HG02870 (cell line): ENCODE results near the gene HSPA8.
"Not testable (repeated sequence)": the region's sequence is repeated elsewhere in the genome, so short reads cannot be mapped to it uniquely, and the experiment has no call there.

Source experiments
- ATAC-seq: cut with Tn5 transposase; IDR thresholded peaks from one replicate; pipeline ENCODE4 v1.9.1; 2021; ENCODE audit warnings: mild to moderate bottlenecking, moderate library complexity; ENCODE audit not compliant: unreplicated experiment

HSPA8 gene

DNA sequence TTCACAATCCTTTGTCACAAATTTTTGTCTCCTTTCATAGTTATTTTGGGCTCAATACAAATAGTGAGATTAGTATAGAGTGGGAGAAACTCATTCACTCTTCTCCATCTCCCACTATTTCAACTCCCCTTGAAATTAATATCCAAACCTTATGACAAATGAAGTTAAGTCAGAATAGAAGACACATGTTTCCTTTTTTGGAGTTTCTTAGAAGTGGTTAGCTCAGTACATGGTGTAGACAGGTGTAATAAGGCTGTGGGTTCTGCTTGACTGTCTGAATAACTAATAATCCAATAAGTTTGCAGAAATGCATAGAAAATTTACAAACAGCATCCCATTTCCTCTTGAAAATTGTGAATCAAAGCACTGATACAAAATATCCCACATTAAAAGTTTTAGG, 10.8 kb upstream of the HSPA8 start:
- ATAC-seq, result no peak

DNA sequence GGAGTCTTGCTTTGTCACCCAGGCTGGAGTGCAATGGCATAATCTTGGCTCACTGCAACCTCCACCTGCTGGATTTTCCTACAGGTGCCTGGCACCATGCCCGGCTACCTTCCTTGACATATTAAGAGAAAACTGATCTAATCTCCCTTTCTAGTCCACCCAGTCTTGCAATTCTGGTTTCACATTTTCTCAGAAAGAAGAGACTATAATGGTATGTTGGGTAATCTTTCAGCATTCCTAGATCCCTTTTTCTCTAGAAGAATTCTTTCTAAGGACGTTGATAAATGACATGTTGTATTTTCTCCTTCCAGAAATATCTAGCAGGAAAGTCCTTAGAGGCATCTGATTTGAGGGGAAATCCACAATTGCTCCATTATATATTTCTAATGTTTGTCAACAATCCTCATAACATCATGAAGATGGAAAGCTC, 10.4 kb upstream of the HSPA8 start:
- no peak for ATAC-seq

DNA sequence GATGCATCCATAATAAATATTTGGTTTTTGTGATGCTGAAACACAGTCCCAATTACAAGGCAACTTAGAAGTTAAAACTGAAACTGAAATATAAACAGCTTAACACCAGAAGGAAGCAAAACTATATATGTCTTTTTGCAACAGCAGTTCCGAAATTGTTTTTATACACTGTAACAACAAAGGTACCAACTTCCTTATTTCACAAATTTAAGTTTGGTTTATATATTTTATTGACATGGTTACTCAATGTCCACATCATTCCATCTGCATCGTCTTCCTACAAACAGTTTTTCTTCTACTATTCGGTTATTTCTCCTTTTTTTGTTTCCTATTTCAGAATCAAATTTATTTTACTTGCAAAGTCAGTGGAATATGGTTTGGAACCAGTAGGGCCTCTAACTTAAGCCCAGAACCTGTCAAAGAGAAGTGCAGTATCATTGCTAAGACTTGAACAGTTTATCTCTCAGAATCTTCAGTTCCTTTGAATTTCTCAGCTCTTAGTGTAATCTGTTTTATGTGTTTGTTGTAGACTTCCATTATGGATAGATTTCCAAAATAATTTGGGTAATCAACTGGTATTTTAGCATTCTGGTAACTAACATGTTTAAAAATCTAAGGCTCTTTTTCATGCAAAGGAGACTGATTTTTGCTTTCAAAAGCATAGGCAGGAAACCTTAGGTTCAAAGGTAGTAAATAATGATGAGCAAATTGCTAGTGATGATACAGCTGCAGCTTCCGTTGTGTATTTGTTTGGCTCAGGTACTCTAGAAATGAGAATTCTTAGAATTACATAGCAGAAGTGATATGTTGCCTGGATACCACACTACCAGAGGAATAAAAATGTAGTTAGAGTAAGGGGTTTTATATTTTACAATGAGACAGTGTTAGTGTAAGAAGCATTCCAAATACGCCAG, 8.2 kb upstream of the HSPA8 start:
- peak; percentile 65 for ATAC-seq

DNA sequence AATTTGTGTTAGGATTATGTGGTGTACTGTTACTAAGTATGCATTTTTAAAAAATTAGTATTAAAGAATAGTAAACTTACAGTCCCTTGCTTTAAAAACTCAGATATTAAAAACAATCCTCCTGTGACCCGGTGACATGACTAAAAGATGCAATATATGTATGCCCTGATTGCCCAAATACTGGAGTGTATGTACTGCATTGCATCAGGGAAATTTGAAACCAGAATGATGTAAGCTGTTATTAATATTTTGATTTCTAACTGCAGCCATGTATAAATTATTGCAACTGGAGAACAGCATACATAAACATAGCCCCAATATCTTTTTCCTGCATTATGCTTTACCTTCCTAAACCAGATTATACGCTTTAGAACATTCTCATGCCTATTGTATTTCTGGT, 3.7 kb upstream of the HSPA8 start:
- no peak for ATAC-seq

DNA sequence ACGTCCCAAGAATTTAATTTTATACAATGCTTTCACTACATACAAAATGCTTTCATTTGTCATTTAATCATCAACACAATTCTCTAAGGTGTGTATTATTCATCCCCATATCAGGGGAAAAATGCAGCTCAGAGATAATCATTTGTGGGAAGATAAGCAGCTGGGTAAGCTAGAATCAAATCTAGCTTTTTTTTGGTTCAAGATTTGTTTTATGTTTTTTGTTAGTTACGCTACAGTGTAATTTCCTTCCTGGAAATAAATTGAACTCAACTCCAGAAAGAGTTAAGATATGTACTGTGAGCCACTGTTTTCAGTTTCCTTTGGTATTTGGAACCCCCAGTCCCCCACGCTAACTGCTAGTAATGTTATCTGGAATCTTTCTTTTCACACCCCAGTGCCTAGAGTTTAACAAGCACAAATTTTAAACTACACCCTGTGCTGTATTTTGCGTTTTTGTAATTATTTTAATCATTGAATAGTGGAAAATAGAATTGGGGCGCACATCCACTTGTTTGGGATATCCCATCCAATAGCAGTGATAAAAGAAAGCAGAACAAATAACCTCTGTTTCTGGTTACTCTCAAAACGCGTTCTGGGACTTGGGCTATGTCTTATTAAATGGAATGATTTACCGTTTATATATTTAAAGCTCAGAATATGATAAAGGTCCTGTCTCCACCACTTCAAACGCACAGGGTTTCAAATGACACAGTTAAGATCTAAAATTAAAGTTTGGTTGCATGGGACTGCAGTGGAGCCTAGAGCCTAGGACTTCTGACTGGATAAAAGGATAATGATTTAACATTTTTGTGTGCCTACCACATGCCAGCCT, 2.1 kb upstream of the HSPA8 start:
- no peak for ATAC-seq

DNA sequence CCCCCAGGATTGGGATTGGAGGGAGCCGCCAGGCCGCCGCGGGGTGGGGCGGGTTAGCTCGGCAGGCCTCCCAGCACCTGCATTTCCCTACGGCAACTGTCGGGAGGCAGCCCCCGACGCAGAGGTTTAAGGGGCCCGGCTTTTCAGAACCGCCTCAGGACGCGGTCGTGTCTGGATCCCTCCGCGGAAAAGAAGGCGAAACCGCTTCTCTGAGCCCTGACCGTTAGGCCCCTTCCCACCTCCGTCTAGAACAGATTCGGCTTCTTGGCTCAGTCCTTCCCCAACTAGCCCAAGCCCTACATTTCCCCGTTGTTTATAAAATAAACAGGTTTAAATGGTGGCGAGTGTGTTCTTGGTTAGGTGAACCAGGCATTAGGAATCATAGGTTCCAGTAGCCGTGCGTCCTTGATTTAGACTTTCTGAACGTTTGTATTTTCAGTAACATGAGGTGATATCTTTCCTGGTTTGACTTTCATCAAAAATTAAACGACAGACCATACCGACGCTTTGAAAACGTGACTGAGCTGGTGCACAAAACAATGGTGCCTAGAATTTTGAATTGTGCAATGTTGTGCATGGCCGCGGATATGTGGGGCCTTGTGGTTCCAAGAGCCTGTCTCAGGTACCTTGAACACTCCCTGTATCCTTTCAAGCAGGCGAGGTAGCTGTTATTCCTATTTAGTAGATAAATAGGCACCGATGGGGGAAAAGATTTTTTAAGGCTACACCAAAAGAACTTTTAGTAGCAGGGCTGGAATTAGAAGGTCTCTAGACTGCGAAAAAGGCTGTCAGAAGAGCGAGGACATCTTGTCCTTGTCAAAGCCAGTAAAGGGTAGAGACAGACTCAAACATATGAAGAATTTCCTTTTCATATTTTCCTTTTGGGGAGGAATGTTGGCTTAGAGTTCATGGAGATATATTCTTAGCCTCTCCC, 1.2 kb upstream of the HSPA8 start:
- no peak for ATAC-seq

DNA sequence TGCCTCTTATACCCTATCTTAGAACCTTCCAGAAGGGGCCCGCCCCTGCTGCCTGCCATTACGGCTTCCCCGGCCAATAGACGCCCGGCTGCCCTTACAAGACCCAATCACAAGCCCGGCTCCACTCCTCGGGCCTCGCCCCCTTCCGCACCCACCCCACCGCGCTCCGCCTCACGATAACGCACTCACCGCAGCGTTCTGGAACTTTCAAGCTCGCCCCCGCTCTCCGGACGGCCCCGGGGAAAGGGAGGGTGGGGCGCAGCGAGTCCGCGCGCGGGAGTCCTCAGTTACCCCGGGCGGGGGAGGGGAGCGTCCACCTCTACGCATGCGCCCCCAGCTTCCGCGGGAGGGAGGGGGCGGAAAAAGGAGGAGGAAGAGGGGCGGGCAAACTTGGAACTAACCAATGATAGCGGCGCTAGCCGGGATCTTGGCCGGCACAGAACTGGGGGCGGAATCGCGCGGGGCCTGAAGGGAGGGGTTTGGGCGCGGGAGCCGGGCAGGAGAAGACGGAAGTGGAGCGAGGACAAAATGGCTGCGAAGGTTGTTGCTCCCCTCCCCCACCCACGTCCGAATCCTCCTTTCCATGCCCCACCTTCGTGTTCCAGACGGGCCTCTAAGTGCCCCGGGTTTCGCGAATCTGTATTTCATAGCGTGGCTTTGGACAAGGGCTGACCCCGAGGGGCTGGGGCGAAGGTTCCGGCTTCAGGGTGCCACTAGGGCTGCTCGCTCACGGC, 389 bp upstream of the HSPA8 start:
- ATAC-seq, result peak; percentile 84

DNA sequence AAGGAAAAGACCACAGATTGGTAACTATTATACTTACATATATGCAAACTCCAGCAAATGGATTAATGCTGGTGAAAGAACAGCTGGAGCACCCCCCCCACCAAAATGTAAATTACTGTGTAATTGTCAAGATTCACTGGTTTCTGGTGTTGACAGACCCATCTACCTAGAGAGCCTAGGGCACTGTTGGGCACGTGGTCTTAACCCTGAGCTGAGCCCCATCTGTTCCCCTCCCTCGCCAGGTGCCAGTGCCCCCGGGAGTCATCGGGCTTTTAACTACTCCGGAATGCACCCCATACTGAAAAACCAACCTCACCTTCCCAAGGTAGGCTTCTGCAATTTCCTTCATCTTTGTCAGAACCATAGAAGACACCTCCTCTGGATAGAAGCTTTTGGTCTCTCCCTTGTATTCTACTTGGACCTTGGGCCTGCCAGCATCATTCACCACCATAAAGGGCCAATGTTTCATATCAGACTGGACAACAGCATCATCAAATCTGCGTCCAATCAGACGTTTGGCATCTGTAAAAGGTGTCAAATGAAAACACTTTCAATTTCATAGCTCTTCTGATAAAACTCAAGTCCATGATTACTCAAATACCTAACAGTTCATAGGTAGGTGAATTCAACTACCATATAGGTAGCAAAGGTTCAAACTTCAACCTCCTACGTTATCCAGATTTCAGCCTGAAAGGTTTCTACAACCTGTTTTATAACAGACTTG, 1.5 kb downstream of the HSPA8 start:
- no peak for ATAC-seq

DNA sequence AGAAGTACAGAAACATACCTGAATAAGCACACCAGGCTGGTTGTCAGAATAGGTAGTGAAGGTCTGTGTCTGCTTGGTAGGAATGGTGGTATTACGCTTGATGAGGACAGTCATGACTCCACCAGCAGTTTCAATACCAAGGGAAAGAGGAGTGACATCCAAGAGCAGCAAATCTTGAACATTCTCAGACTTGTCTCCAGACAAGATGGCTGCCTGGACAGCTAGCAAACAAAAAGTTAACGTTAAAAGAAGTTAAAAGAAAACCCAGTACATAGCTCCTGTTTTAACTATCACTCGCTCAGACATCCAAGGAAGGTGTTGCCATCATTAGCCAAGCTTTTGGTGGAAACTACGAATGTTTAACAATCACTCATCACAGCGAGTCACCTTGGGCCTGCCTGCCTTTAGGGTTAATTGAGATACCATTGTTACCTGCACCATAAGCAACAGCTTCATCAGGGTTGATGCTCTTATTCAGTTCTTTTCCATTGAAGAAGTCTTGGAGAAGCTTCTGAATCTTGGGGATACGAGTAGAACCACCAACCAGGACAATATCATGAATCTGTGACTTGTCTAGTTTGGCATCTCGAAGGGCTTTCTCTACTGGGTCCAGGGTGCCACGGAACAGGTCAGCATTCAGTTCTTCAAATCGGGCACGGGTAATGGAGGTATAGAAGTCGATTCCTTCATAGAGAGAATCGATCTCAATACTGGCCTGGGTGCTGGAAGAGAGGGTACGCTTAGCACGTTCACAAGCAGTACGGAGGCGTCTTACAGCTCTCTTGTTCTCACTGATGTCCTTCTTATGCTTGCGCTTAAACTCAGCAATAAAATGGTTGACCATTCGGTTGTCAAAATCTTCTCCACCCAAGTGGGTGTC, 2.7 kb downstream of the HSPA8 start:
- not testable (repeated sequence) for ATAC-seq

DNA sequence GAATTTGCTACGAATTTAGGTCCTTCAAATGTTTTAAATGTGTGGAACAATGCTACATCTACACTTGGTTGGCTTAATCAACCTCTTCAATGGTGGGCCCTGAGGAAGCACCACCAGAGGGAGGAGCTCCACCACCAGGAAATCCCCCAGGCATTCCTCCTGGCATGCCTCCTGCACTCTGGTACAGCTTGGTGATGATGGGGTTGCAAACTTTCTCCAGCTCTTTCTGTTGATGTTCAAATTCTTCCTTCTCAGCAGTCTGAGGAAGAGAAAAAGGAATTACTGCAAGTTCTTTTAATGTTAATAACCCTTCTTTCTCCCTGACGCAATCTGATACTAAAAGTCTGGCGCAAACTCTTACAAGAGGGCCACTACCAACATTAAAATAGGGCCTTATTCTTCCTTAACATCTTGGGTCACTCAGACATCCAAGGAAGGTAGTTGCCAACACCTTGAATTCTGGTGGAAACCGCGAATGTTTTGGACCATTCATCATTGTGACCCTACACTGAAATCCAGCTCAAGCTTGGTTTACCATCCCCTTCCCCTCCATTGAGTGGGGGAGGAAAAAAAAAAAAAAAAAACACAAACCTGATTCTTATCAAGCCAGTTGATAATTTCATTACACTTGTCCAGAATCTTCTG, 4.2 kb downstream of the HSPA8 start:
- ATAC-seq, result no peak

DNA sequence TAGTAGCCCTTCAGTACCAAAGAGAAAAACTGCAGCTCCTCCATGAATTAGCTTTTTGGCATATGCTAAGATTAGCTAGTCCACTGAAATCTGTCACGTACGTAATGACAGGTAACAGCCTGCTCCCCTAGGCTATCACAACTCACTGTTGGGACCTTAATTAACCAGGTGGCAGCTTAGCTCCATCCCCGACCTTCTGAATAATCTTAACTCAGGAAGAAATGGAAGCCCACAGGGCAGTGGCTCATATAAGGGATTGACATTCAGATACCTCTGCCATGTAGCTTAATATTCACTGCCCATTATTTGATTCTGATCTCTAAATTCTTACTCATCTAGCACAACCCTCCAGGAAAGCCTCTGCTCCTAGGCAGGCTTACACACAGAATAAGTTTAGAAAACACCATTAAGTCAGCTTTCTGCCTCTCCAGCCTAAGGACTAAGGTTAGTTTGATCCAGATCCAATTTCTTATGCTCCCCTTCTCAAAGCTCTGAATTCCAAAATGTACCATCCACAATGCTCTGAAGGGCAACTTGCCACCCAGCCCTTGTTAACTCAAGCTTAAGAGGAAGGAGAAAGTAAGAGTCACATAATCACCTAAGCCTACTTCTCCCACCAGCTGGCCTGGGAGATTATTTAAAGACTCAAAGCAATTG, 5.0 kb downstream of the HSPA8 start:
- no peak for ATAC-seq

DNA sequence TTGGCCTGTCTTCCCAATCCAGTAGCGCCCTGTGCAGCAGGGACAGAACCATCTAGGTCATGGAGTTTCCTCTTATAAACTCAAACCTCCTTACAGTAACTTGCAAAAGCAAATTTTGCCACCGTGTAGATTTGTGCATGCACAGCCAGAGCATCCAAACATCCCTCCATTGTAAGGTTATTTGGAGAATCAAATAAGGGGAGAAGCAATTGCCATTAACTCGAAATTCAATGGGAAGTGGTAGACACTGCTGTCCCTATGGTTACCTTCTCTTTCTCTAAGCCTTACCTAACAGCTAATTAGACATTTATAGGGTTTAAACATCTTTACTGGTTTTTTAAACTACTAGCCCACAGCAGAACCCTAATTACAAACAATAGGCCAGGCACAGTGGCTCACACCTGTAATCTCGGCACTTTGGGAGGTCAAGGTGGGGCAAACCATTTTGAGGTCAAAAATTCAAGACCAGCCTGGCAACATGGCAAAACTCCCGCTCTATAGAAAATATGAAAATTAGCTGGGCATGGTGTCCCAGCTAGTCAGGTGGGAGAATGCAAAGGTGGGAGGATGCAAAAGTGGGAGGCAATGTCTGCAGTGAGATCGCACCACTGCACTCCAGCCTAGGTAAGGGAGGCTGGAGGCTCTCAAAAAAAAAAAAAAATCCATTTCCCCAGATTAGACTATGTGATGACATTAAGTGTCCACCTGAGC, 6.6 kb downstream of the HSPA8 start:
- ATAC-seq, result no peak

DNA sequence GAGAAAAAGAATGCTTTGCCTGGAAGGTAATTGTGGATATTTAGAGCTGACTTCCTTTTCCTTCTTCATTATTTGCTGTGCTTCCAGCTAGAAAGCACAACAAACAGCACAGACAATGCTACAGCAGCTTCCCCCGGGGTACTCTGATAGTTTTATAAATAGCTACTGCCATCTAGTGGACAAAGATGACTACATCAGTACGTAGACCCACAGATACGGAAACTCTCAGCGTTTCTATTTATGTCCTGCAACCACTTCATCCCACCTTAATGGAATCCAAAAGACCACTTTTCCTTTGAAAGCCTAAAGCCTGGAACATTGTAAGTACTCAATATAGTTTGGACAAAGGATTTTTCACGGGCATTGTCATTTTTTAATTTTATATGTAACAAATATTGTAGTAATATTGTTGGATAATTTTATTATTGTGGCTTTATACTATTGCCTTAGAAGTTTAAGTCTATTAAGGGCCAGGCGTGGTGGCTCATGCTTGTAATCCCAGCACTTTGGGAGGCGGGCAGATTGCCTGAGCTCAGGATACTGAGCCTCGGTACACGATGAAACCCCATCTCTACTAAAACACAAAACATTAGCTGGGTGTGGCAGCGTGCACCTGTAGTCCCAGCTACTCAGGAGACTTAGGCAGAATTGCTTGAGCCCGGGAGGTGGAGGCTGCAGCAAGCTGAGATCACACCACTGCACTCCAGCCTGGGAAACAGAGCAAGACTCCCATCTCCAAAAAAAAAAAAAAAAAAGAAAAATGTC, 7.5 kb downstream of the HSPA8 start:
- ATAC-seq, result peak; percentile 56

DNA sequence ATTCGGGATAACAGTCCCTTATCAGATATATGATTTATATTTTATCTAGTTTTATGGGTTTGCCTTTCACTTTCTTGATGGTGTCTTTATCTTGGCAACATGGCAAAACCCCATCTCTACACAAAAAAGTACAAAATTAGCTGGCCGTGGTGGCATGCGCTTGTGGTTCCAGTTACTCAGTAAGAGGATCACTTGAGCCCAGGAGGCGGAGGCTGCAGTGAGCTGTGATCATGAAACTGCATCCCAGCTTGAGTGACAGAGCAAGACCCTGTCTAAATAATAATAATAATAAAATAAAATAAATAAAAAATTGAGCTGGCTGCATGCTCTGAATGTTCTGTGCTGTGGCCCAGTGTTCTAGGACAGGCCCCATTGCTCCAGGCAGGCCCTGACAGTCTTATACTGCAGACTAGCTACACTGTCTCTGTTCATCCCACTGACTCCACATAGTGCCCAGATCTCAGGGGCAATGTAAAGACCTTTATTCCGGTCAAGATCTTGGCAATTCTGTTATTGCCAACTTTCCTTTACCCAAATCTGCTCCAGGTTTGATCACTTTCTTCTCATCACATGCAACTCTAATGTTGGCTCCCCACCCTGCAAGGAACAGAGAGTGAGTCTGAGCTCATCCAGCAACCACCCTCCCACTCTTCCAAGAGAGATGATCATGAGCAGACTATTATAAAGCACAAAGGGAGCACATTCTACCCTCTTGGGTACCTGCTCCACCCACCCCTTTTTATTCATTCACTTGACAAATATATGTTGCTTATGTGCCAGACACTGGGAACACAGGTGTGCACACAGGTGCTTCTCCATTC, 8.8 kb downstream of the HSPA8 start:
- no peak for ATAC-seq

DNA sequence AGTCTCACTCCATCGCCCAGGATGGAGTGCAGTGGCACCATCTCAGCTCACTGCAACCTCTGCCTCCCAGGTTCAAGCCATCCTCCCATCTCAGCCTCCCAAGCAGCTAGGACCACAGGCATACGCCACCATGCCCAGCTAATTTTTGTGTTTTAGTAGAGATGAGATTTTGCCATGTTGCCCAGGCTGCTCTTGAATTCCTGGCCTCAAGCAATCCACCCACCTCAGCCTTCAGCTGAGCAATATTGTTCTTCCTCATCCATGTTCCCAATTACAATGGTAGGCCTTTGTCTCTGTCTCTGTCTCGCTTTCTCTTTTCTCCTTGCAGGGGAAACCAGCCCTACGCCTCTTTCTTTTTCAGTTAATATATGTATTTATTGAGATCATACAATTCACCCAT, 10.3 kb downstream of the HSPA8 start:
- no peak for ATAC-seq
